Mammary epithelial cell (primary cell): ENCODE data around the gene ZMIZ1.

ENCODE experiments used
- CTCF ChIP-seq, 2 donors: IDR thresholded peaks in 1 of 2; conservative IDR thresholded peaks in 1 of 2; 2 replicates each; pipeline ENCODE4 v1.5.1; 2011 to 2012; ENCODE audit warnings: inconsistent platforms in 2 of 2, low read length in 2 of 2, mild to moderate bottlenecking in 2 of 2, control low read depth in 1 of 2, low read depth in 1 of 2; ENCODE audit not compliant: insufficient read depth in 1 of 2; ENCODE audit errors: extremely low read depth in 1 of 2
- EZH2 ChIP-seq: IDR thresholded peaks from 2 replicates; pipeline ENCODE4 v1.6.1; 2012; ENCODE audit warnings: low read length, inconsistent platforms, borderline replicate concordance

- TF ChIP-seq CTCF (conservative IDR thresholded peaks at IDR 0.05 in 1 of 2, IDR thresholded peaks at IDR 0.05 in 1 of 2; ENCODE audit: extremely low read depth in 1 of 2, insufficient read depth in 1 of 2, low read depth in 1 of 2, low read length in 2 of 2) (no peak), EZH2 (no peak)
Measured at GRCh38 chr10:79287973-79288723, 219.4 kb downstream of the ZMIZ1 start.
